AG10803 (cell line): Measurements from ENCODE around the gene MAN1C1.

Experiments used
- DNase-seq: peaks from one replicate; pipeline ENCODE4 v3.0.0; 2010; ENCODE audit warnings: low read depth
- H3K4me3 ChIP-seq: 2 replicates; pipeline ENCODE4 v1.5.1; 2011; ENCODE audit warnings: mild to moderate bottlenecking, low read length, control low read depth
- CTCF ChIP-seq: conservative IDR thresholded peaks from 2 replicates; pipeline ENCODE4 v1.5.1; 2011; ENCODE audit warnings: mild to moderate bottlenecking, low read length, control low read depth, inconsistent platforms

The MAN1C1 gene

GRCh38 chr1:25766721-25767436 is 150.3 kb downstream of the MAN1C1 start:
- TF ChIP-seq CTCF = no peak
- no peak overlapping the region for H3K4me3 ChIP-seq
- DNase-seq = no peak

- no peak for TF ChIP-seq CTCF
Measured at GRCh38 chr1:25767437-25767770, 150.8 kb downstream of the MAN1C1 start.

GRCh38 chr1:25768999-25769398 is 152.4 kb downstream of the MAN1C1 start:
- TF ChIP-seq CTCF = no peak
- H3K4me3 ChIP-seq = no peak overlapping the region
- no peak for DNase-seq

More at GRCh38 chr1:25767437-25767770, 150.8 kb downstream of the MAN1C1 start:
- no peak for DNase-seq
- H3K4me3 ChIP-seq = no peak overlapping the region

- TF ChIP-seq CTCF = no peak
- no peak for DNase-seq
- H3K4me3 ChIP-seq = no peak overlapping the region
Measured at GRCh38 chr1:25769625-25770383, 153.2 kb downstream of the MAN1C1 start.

- no peak for DNase-seq
- TF ChIP-seq CTCF = no peak
- H3K4me3 ChIP-seq = no peak overlapping the region
Measured at GRCh38 chr1:25770541-25771220, 154.1 kb downstream of the MAN1C1 start.

GRCh38 chr1:25771221-25772114 is 154.9 kb downstream of the MAN1C1 start:
- no peak overlapping the region for H3K4me3 ChIP-seq
- DNase-seq = no peak
- no peak for TF ChIP-seq CTCF
